Activated CD4-positive, alpha-beta T cell treated with anti-CD3 and anti-CD28 coated beads, Interleukin-2, amount 10 ng/mL, durations not matched to agents 24 days and 14 days (primary cell): Measurements from ENCODE around the gene WDR4. TPM values are rescaled to one million over a fixed set of nuclear protein-coding genes. Genes with fewer than 3 reads are reported as not detected.

Experiments
- DNase-seq: peaks from one replicate; pipeline ENCODE4 v3.0.0; 2022
- H3K27ac Mint-ChIP-seq: one replicate; pipeline ENCODE4 v1.8.0; 2022; ENCODE audit warnings: mild to moderate bottlenecking, mixed read lengths
- H3K27me3 Mint-ChIP-seq: one replicate; pipeline ENCODE4 v1.8.0; 2022; ENCODE audit warnings: mixed read lengths
- H3K36me3 Mint-ChIP-seq: one replicate; pipeline ENCODE4 v1.8.0; 2022; ENCODE audit warnings: low read depth, mild to moderate bottlenecking, mixed read lengths
- H3K4me1 Mint-ChIP-seq: one replicate; pipeline ENCODE4 v1.8.0; 2021; ENCODE audit warnings: mixed read lengths
- H3K4me3 Mint-ChIP-seq: one replicate; pipeline ENCODE4 v1.8.0; 2022; ENCODE audit warnings: mild to moderate bottlenecking, moderate library complexity, mixed read lengths
- H3K9me3 Mint-ChIP-seq: one replicate; pipeline ENCODE4 v1.8.0; 2021; ENCODE audit warnings: mixed read lengths
- intact Hi-C: fragments of 100-400 bp; cut with micrococcal nuclease; formaldehyde crosslinking; loops from one replicate; pipeline ENCODE4 v1.15.1; 2023
- total RNA-seq: library from RNA; stranded (reverse); gene quantifications from 2 replicates; pipeline ENCODE4 v1.2.3, GENCODE V29; 2022

The WDR4 gene
- total RNA-seq, 1 donor from 2014 or later = 75.1 TPM

- Mint-ChIP-seq H3K4me3 (no peak overlapping the region), H3K27ac (no peak overlapping the region), H3K27me3 (no peaks in the 10 kb centered on the region), H3K9me3 (no peaks in the 10 kb centered on the region), H3K36me3 (peaks cover 57% of the 10 kb centered on the region), H3K4me1 (peaks cover 15% of the 10 kb centered on the region)
- intact Hi-C loops = no loop called here
- DNase-seq = no peak
These were observed 15.1 kb downstream of the WDR4 start for GRCh38 chr21:42864286-42864685.

GRCh38 chr21:42863504-42863870 is 15.9 kb downstream of the WDR4 start:
- H3K27me3 Mint-ChIP-seq = no peaks in the 10 kb centered on the region
- intact Hi-C loops = no loop called here
- peaks cover 15% of the 10 kb centered on the region for H3K4me1 Mint-ChIP-seq
- no peaks in the 10 kb centered on the region for H3K9me3 Mint-ChIP-seq
- no peak overlapping the region for H3K4me3 Mint-ChIP-seq
- H3K27ac Mint-ChIP-seq = no peak overlapping the region
- H3K36me3 Mint-ChIP-seq = peaks cover 58% of the 10 kb centered on the region
- no peak for DNase-seq

GRCh38 chr21:42862774-42863503 is 16.4 kb downstream of the WDR4 start:
- Mint-ChIP-seq H3K27me3 (no peaks in the 10 kb centered on the region), H3K4me1 (peaks cover 17% of the 10 kb centered on the region), H3K36me3 (peaks cover 55% of the 10 kb centered on the region), H3K4me3 (no peak overlapping the region), H3K9me3 (no peaks in the 10 kb centered on the region), H3K27ac (peak overlapping the region; percentile 18)
- intact Hi-C loops = no loop called here
- no peak for DNase-seq

- no peaks in the 10 kb centered on the region for H3K9me3 Mint-ChIP-seq
- intact Hi-C loops = no loop called here
- peaks cover 55% of the 10 kb centered on the region for H3K36me3 Mint-ChIP-seq
These were observed 17.4 kb downstream of the WDR4 start for GRCh38 chr21:42861848-42862400.

GRCh38 chr21:42861311-42861847 is 18.0 kb downstream of the WDR4 start:
- Mint-ChIP-seq H3K4me3 (no peak overlapping the region), H3K27me3 (no peaks in the 10 kb centered on the region), H3K36me3 (peaks cover 54% of the 10 kb centered on the region), H3K9me3 (no peaks in the 10 kb centered on the region), H3K4me1 (peaks cover 18% of the 10 kb centered on the region), H3K27ac (no peak overlapping the region)
- intact Hi-C loops = no loop called here
- no peak for DNase-seq

More at GRCh38 chr21:42861848-42862400, 17.4 kb downstream of the WDR4 start:
- no peaks in the 10 kb centered on the region for H3K27me3 Mint-ChIP-seq
- no peak for DNase-seq
- no peak overlapping the region for H3K4me3 Mint-ChIP-seq
- no peak overlapping the region for H3K27ac Mint-ChIP-seq
- H3K4me1 Mint-ChIP-seq = peaks cover 18% of the 10 kb centered on the region

- no peak for DNase-seq
- H3K27me3 Mint-ChIP-seq = no peaks in the 10 kb centered on the region
- H3K9me3 Mint-ChIP-seq = no peaks in the 10 kb centered on the region
- no peak overlapping the region for H3K4me3 Mint-ChIP-seq
- peaks cover 13% of the 10 kb centered on the region for H3K4me1 Mint-ChIP-seq
- intact Hi-C loops = no loop called here
- H3K36me3 Mint-ChIP-seq = peaks cover 56% of the 10 kb centered on the region
- no peak overlapping the region for H3K27ac Mint-ChIP-seq
These were observed 19.0 kb downstream of the WDR4 start for GRCh38 chr21:42860345-42860744.

- H3K27me3 Mint-ChIP-seq = no peaks in the 10 kb centered on the region
- H3K9me3 Mint-ChIP-seq = no peaks in the 10 kb centered on the region
- H3K36me3 Mint-ChIP-seq = peaks cover 58% of the 10 kb centered on the region
- H3K4me3 Mint-ChIP-seq = no peak overlapping the region
- H3K27ac Mint-ChIP-seq = no peak overlapping the region
- peaks cover 13% of the 10 kb centered on the region for H3K4me1 Mint-ChIP-seq
- DNase-seq = no peak
- intact Hi-C loops = no loop called here
These were observed 19.5 kb downstream of the WDR4 start for GRCh38 chr21:42859891-42860230.

GRCh38 chr21:42858957-42859890 is 20.1 kb downstream of the WDR4 start:
- H3K27me3 Mint-ChIP-seq = no peaks in the 10 kb centered on the region

GRCh38 chr21:42858185-42858847 is 21.0 kb downstream of the WDR4 start:
- Mint-ChIP-seq H3K36me3 (peaks cover 60% of the 10 kb centered on the region), H3K4me1 (peaks cover 10% of the 10 kb centered on the region), H3K27me3 (no peaks in the 10 kb centered on the region), H3K4me3 (no peak overlapping the region), H3K27ac (no peak overlapping the region), H3K9me3 (no peaks in the 10 kb centered on the region)
- DNase-seq = no peak
- intact Hi-C loops = no loop called here

More at GRCh38 chr21:42858957-42859890, 20.1 kb downstream of the WDR4 start:
- Mint-ChIP-seq H3K4me1 (peaks cover 11% of the 10 kb centered on the region), H3K4me3 (no peak overlapping the region), H3K9me3 (no peaks in the 10 kb centered on the region), H3K36me3 (peaks cover 59% of the 10 kb centered on the region), H3K27ac (no peak overlapping the region)
- intact Hi-C loops = no loop called here
- no peak for DNase-seq

GRCh38 chr21:42857216-42857615 is 22.1 kb downstream of the WDR4 start:
- no peak for DNase-seq
- intact Hi-C loops = no loop called here

GRCh38 chr21:42855937-42856335 is 23.4 kb downstream of the WDR4 start:
- DNase-seq = no peak
- Mint-ChIP-seq H3K27ac (no peak overlapping the region), H3K4me3 (no peak overlapping the region), H3K36me3 (peaks cover 56% of the 10 kb centered on the region), H3K27me3 (no peaks in the 10 kb centered on the region), H3K9me3 (no peaks in the 10 kb centered on the region), H3K4me1 (peaks cover 8% of the 10 kb centered on the region)
- intact Hi-C loops = no loop called here

More at GRCh38 chr21:42857216-42857615, 22.1 kb downstream of the WDR4 start:
- Mint-ChIP-seq H3K9me3 (no peaks in the 10 kb centered on the region), H3K4me1 (peaks cover 6% of the 10 kb centered on the region), H3K4me3 (no peak overlapping the region), H3K27me3 (no peaks in the 10 kb centered on the region), H3K27ac (no peak overlapping the region), H3K36me3 (peaks cover 52% of the 10 kb centered on the region)

- Mint-ChIP-seq H3K27me3 (no peaks in the 10 kb centered on the region), H3K36me3 (peaks cover 58% of the 10 kb centered on the region), H3K4me1 (peaks cover 9% of the 10 kb centered on the region), H3K4me3 (no peak overlapping the region), H3K9me3 (no peaks in the 10 kb centered on the region), H3K27ac (no peak overlapping the region)
- no peak for DNase-seq
- intact Hi-C loops = no loop called here
These were observed 24.0 kb downstream of the WDR4 start for GRCh38 chr21:42855171-42855936.
